ENCODE data around the gene GAS7. TPM values are rescaled to one million over a fixed set of nuclear protein-coding genes. Genes with fewer than 3 reads are reported as not detected.

Gene GAS7
- total RNA-seq, 2 experiments from 2014 or later, result 0.24 to 0.26 TPM

DNA sequence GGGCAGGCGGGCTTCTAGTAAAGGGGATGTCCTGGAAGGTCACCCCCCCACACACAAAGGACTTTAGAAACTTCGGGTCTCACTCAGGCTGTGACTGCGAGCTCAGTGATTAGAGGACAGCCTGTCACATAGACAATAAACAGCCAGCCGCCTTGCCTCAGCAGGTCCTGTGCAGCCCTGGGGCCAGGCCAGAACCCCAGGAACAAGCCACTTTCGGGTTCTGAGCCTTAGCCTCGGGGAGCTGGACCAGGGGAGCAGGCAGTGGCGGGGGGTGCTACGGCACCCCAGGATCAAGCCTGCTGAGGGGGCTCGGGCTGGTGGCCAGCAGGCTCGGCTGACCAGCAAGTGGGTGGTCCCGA is 1.1 kb downstream of the GAS7 start:
- CTCF ChIA-PET, result no interaction called here
- POLR2A ChIA-PET, result interaction anchor here (0.5 kb wide), 1 partner anchor 35 kb away, joined by 3 read pairs; no protein-coding TSS in a partner anchor
- Mint-ChIP-seq H3K27ac (no peak overlapping the region), H3K36me3 (peaks cover 4% of the 10 kb centered on the region), H3K4me3 (no peak overlapping the region), H3K4me1 (ENCODE audit: low read depth) (peaks cover 3% of the 10 kb centered on the region), H3K9me3 (peaks cover 29% of the 10 kb centered on the region), H3K27me3 (peaks cover 28% of the 10 kb centered on the region)
- no peak for DNase-seq
- intact Hi-C loops (cut with micrococcal nuclease), result no loop called here

DNA sequence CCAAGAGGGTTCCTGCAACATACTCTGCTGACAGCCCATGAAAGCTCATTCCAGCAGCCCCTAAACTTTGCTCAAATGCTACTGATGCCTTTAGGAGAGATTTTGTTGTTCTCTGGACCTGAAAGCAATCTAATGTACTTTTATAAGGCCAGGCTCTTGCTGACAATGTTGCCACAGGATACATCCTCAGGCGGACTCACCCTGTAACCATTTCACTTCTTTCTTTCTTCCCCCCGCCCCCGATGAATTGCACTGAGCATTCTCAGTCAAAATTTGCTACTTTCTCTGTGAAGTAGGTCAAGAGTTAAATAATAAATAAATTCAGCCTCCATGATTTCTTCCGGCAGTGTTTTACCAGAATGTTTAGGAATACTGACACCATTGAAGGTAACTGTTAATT is 1.5 kb downstream of the GAS7 start:
- H3K9me3 Mint-ChIP-seq, result peaks cover 29% of the 10 kb centered on the region
- H3K27ac Mint-ChIP-seq, result no peak overlapping the region
- peaks cover 4% of the 10 kb centered on the region for H3K36me3 Mint-ChIP-seq
- H3K4me1 Mint-ChIP-seq (ENCODE audit: low read depth), result peaks cover 3% of the 10 kb centered on the region
- no peak for DNase-seq
- POLR2A ChIA-PET, result no interaction called here
- peaks cover 28% of the 10 kb centered on the region for H3K27me3 Mint-ChIP-seq
- CTCF ChIA-PET, result no interaction called here
- H3K4me3 Mint-ChIP-seq, result no peak overlapping the region
- intact Hi-C loops (cut with micrococcal nuclease), result no loop called here

DNA sequence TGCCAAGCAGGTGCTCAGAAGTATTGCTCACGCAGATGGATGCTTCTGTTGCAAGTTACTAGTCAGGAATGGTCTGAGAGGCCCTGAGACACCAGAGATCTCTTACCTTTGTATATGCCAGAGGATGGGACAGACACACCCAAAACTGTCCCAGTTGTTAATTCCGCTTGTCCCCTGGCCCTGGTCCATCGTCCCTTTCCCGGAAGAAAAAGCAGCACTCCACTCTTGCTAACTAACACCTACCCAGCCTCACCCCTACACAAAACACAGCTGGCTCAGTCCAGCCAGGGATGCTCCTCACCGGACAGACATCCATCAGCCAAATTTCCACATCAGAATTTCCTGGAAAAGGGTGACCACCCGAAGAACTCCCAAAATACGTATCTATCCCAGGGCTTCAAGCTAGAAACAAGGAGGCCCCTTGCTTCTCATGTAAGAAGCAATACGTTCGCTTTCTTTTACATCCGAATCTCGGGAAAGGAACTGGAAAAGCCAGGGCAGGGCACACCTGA is 2.0 kb downstream of the GAS7 start:
- no peak for DNase-seq
- Mint-ChIP-seq H3K27ac (no peak overlapping the region), H3K4me3 (no peak overlapping the region), H3K9me3 (peaks cover 29% of the 10 kb centered on the region), H3K27me3 (peaks cover 28% of the 10 kb centered on the region), H3K36me3 (peaks cover 4% of the 10 kb centered on the region), H3K4me1 (ENCODE audit: low read depth) (peaks cover 3% of the 10 kb centered on the region)
- CTCF ChIA-PET, result interaction anchor here (1.2 kb wide), 1 partner anchor 30 kb away, joined by 4 read pairs; no protein-coding TSS in a partner anchor
- POLR2A ChIA-PET, result no interaction called here
- intact Hi-C loops (cut with micrococcal nuclease), result no loop called here

DNA sequence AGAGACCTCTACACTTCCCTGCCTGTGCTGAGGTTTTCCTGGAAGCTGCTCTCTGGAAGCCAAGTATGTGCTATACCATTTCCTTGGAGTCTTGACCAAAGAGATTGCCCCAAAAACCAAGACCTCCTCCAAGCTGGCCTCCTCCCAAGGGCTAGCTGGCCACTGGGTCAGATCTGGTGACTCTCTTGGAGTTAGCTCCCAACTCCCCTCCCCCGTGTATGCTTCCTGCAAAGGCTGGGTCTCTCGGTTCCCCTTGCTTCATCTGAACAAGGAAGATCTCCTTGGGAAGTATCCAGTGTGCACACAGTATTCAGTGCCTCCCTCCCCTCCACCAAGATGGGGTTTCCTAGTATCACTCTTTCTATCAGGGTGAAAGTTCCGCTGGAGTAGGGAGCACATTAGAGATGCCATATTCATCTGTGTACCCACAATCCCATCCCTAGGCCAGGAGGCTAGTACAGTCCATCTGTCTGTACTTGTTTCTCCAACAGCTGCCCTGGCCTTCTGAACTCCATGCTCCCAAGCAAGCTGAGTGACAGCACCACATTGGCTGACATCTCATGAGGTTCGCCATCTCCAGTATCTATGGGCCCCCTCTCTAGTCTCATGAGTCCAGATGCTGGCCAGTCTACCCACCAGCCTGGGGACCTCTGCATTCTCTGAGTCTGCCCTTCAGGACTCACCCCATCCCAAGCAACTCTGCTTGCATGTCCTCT is 3.2 kb downstream of the GAS7 start:
- intact Hi-C loops (cut with micrococcal nuclease), result no loop called here
- ChIA-PET POLR2A (no interaction called here), CTCF (interaction anchor here (1.2 kb wide), 1 partner anchor 32 kb away, joined by 4 read pairs; no protein-coding TSS in a partner anchor)
- Mint-ChIP-seq H3K4me3 (no peak overlapping the region), H3K36me3 (peaks cover 4% of the 10 kb centered on the region), H3K27me3 (peaks cover 22% of the 10 kb centered on the region), H3K4me1 (ENCODE audit: low read depth) (peaks cover 3% of the 10 kb centered on the region), H3K27ac (no peak overlapping the region), H3K9me3 (peaks cover 29% of the 10 kb centered on the region)
- DNase-seq, result no peak

DNA sequence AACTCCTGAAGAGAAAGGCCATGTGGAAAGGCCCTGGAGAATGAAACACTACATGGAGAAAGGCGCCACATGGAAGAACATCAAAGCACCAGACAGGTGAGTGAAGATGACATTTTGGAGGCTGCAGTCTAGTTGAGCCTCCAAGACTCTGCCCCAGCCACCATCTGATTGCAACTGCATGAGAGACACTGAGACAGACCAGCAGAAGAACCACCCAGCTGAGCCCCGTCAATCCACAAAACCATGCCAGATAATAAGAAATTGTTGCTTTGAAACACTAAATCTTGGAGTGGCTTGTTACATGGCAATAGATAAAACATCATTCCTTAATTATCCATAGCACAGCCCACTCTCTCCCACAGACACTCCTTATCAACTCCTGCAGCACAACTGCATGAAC is 4.8 kb downstream of the GAS7 start:
- H3K4me1 Mint-ChIP-seq (ENCODE audit: low read depth), result no peaks in the 10 kb centered on the region
- peaks cover 13% of the 10 kb centered on the region for H3K27me3 Mint-ChIP-seq
- peaks cover 1% of the 10 kb centered on the region for H3K36me3 Mint-ChIP-seq
- H3K27ac Mint-ChIP-seq, result no peak overlapping the region
- CTCF ChIA-PET, result no interaction called here
- POLR2A ChIA-PET, result no interaction called here
- intact Hi-C loops (cut with micrococcal nuclease), result no loop called here
- DNase-seq, result no peak
- peaks cover 29% of the 10 kb centered on the region for H3K9me3 Mint-ChIP-seq
- no peak overlapping the region for H3K4me3 Mint-ChIP-seq

DNA sequence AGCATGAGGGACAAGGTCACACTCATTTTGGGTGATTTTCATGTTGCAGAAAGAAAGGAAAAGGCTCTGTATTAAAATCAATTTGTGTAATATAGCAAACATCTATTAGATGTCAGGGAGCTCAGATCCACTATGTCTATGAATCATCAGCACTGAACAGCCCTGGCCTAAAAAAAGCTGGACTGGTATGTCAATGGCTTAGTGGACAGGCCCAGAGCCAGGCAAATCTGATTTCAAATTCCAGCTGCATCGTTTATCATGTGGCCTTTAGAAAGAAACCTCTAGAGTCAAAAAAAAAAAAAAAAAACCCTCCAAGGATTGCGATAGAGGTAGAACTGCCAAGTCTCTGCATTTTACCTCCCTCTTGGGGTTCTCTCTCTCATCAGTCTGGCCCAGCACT is 5.4 kb downstream of the GAS7 start:
- ChIA-PET CTCF (no interaction called here), POLR2A (no interaction called here)
- no peak overlapping the region for H3K4me3 Mint-ChIP-seq
- no peak for DNase-seq
- H3K4me1 Mint-ChIP-seq (ENCODE audit: low read depth), result no peaks in the 10 kb centered on the region
- H3K36me3 Mint-ChIP-seq, result peaks cover 1% of the 10 kb centered on the region
- peaks cover 13% of the 10 kb centered on the region for H3K27me3 Mint-ChIP-seq
- H3K27ac Mint-ChIP-seq, result no peak overlapping the region
- peaks cover 29% of the 10 kb centered on the region for H3K9me3 Mint-ChIP-seq
- intact Hi-C loops (cut with micrococcal nuclease), result no loop called here

DNA sequence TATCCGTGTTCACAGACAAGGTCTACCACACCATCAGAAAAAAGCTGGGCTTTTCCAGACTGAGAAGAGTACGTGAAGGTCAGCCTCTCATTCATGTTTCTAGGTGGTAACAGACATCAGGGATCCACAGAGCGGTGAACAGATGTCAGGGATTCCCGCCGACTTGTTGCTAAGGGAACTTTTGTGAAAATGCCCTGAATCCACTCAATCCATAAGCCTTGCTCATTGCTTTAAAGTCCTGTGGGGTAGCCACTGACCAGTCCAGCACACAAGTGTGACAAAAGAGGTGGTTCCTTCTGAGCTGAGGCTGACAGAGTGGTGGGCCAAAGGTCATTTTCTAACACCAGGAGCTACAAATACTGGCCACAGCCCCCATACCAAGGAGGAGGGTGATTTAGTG is 5.9 kb downstream of the GAS7 start:
- Mint-ChIP-seq H3K4me3 (no peak overlapping the region), H3K27ac (no peak overlapping the region), H3K27me3 (peaks cover 13% of the 10 kb centered on the region), H3K9me3 (peaks cover 29% of the 10 kb centered on the region), H3K4me1 (ENCODE audit: low read depth) (no peaks in the 10 kb centered on the region), H3K36me3 (peaks cover 1% of the 10 kb centered on the region)
- intact Hi-C loops (cut with micrococcal nuclease), result no loop called here
- DNase-seq, result no peak
- POLR2A ChIA-PET, result no interaction called here
- CTCF ChIA-PET, result no interaction called here

DNA sequence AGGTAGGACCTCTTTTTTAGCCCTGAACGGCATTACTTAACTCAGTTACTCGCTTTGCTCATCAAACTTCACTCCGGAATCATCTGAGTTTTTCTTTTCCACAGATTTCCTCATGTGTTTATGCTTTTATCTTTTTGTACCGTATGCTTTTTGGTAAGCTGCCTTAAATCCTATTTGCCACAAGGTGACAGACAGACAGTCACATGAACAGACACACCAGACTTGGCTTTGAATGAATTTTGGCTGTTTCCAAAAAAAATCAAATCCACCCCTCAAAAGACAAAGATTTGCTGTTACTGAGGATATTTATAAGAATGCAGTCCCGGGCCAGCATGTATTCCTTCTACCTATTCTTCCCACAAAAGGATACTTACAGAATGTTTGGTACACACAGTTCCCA is 10.9 kb downstream of the GAS7 start:
- no peak overlapping the region for H3K4me3 Mint-ChIP-seq
- H3K27me3 Mint-ChIP-seq, result no peaks in the 10 kb centered on the region
- intact Hi-C loops (cut with micrococcal nuclease), result no loop called here
- no peak for DNase-seq
- no peaks in the 10 kb centered on the region for H3K36me3 Mint-ChIP-seq
- peaks cover under 1% of the 10 kb centered on the region for H3K9me3 Mint-ChIP-seq
- CTCF ChIA-PET, result no interaction called here
- no peak overlapping the region for H3K27ac Mint-ChIP-seq
- no peaks in the 10 kb centered on the region for H3K4me1 Mint-ChIP-seq (ENCODE audit: low read depth)
- POLR2A ChIA-PET, result no interaction called here

DNA sequence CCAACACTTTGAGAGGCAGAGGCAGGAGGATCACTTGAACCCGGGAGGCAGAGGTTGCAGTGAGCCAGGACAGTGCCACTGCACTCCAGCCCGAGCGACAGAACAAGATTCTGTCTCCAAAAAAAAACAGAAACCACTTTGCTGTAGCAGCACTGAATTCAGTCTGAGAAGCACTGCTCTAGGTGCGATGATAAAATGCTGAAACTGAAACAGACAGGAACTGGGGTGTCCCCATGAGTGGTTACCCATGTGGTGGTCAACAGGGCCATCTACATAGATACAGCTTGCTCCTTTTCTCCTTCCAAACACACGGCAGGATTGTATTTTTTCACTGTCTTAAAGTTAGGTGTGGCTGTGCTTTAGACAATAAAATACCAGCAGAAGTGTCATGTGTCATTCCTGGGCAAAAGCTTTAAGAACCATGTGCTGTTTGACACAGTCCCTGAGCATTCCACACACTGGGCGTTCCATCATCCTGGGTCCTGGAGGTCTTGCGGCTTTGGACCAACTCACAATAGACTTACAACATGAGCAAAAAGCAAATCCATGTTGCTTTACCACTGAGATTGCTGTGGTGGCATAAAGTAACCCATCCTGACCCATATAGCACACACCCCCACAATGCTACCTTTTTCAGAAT is 11.5 kb downstream of the GAS7 start:
- no peaks in the 10 kb centered on the region for H3K9me3 Mint-ChIP-seq
- POLR2A ChIA-PET, result no interaction called here

DNA sequence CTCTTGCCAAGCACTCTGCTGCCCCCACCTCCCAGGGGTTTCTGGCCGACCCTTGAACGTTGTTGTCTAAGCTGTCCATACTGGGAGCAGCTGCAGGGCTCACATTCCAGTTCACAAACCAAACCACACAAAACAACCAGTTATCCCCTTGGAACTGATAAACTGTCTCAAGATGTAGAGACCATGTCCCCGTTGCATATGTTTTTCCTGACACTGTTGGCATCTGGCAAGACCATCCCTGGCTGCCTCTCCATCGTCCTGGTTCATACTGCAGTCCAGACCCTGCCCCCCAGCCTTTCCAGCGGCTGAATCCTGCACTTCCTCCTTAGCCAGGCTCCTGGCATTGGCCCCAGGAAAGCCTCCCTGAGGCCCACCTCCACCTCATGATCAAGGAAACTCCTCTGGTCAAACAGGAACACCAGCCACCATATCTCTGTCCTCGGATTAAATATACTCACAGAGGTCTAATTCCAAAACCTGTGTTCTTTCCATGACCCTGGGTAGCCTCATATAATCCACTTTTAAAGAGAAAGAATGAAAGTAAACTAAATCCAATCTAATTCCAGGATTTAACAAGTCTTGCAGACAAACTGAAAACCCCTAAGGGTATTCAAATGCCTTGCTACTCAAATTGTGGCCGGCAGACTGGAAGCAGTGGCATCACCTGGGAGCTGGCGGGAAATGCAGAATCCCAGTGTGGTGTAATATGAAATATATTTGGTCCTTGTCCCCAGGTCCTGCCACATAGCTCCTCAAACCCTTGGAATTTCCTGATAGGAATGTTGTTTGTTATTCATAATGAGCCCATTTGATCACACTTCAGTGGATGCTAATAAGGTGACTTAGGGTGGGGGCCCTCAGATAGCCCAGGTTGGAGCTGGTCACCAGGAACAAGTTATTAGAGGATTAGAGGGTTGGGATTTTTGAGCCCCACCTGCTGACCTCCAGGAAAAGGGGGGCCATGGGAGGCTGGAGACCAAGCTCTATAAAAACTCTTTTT is 14.2 kb downstream of the GAS7 start:
- Mint-ChIP-seq H3K36me3 (no peaks in the 10 kb centered on the region), H3K4me3 (no peak overlapping the region), H3K4me1 (ENCODE audit: low read depth) (no peaks in the 10 kb centered on the region), H3K27ac (no peak overlapping the region), H3K9me3 (no peaks in the 10 kb centered on the region), H3K27me3 (no peaks in the 10 kb centered on the region)
- ChIA-PET CTCF (no interaction called here), POLR2A (no interaction called here)
- intact Hi-C loops (cut with micrococcal nuclease), result no loop called here
- no peak for DNase-seq

More for the DNA sequence above, 11.5 kb downstream of the GAS7 start:
- H3K27ac Mint-ChIP-seq, result no peak overlapping the region
- H3K27me3 Mint-ChIP-seq, result no peaks in the 10 kb centered on the region
- H3K36me3 Mint-ChIP-seq, result no peaks in the 10 kb centered on the region
- no peaks in the 10 kb centered on the region for H3K4me1 Mint-ChIP-seq (ENCODE audit: low read depth)
- no peak for DNase-seq
- intact Hi-C loops (cut with micrococcal nuclease), result no loop called here
- CTCF ChIA-PET, result no interaction called here
- no peak overlapping the region for H3K4me3 Mint-ChIP-seq

DNA sequence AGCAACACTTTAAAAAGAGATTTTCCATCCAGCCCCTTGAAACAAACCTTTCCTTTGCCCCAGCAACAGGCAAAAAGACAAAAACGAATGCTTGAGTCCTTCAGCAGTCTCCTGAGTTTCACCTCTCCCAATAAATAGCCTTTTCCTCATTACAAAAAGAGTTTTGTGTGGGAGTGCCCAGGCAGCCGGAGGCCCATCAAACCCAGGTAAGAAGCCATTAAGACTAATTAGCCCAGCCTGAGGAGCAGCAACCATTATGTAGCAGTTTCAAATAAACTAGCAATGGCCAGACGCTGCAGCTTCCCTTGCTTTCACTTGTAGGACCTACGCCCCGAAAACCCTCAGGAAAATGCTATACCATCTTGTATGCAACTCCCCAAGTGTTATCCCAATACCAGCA is 15.6 kb downstream of the GAS7 start:
- Mint-ChIP-seq H3K4me3 (no peak overlapping the region), H3K27ac (no peak overlapping the region), H3K4me1 (ENCODE audit: low read depth) (no peaks in the 10 kb centered on the region), H3K27me3 (no peaks in the 10 kb centered on the region), H3K36me3 (no peaks in the 10 kb centered on the region), H3K9me3 (no peaks in the 10 kb centered on the region)
- ChIA-PET CTCF (no interaction called here), POLR2A (no interaction called here)
- intact Hi-C loops (cut with micrococcal nuclease), result no loop called here
- no peak for DNase-seq

DNA sequence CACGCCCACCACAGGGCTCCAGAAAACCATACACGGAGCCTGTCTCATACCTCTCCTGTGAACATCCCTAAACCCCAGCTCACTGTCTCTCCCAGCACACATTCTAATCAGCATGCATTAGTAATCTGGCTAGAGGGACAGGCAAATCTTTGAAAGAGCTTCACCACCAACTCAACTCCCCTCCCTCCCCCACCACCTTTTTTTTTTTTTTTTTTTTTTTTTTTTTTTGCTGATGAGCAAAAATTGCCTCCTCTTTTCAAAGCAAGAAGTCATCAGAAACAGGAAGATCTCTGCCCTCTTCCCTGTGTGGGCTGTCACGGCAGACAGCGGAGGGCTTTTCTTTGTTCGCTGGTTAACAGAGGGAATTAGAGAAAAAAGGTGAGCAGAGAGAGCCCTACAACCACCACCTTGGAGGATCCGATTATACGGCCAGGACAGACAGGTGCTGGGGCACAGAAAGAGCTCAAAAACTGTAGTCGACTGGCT is 19.9 kb downstream of the GAS7 start:
- H3K36me3 Mint-ChIP-seq, result no peaks in the 10 kb centered on the region
- ChIA-PET CTCF (interaction anchor here (0.9 kb wide), 1 partner anchor 254 kb away, joined by 5 read pairs; no protein-coding TSS in a partner anchor), POLR2A (no interaction called here)
- H3K27me3 Mint-ChIP-seq, result no peaks in the 10 kb centered on the region
- no peak overlapping the region for H3K4me3 Mint-ChIP-seq
- H3K9me3 Mint-ChIP-seq, result no peaks in the 10 kb centered on the region
- intact Hi-C loops (cut with micrococcal nuclease), result no loop called here
- H3K27ac Mint-ChIP-seq, result no peak overlapping the region
- no peak for DNase-seq
- no peaks in the 10 kb centered on the region for H3K4me1 Mint-ChIP-seq (ENCODE audit: low read depth)
